Neutrophil (primary cell): ENCODE measurements around the gene PTPRN2.

Experiments used
- H3K27ac ChIP-seq: fragments of 200-600 bp; sonication (generic); 2 replicates; pipeline ENCODE4 v1.5.1; 2016; ENCODE audit warnings: mild to moderate bottlenecking, moderate library complexity
- H3K27me3 ChIP-seq: fragments of 200-600 bp; sonication (generic); 2 replicates; pipeline ENCODE4 v1.6.0; 2016; ENCODE audit warnings: mild to moderate bottlenecking
- H3K36me3 ChIP-seq: fragments of 200-600 bp; sonication (generic); 2 replicates; pipeline ENCODE4 v1.5.1; 2017
- H3K4me1 ChIP-seq, 2 experiments: fragments of 200-600 bp in 1 of 2; sonication (generic) in 1 of 2; 1 replicate in 1 of 2; 2 replicates in 1 of 2; pipeline versions ENCODE4 v1.5.1 to v1.6.1; 2013 to 2016; ENCODE audit warnings: low read depth in 1 of 2, low read length in 1 of 2, mild to moderate bottlenecking in 1 of 2, moderate library complexity in 1 of 2; ENCODE audit not compliant: control insufficient read depth in 1 of 2, insufficient read depth in 1 of 2
- H3K4me3 ChIP-seq, 2 experiments: fragments of 200-600 bp in 1 of 2; sonication (generic) in 1 of 2; 1 replicate in 1 of 2; 2 replicates in 1 of 2; pipeline ENCODE4 v1.5.1; 2013 to 2016; ENCODE audit warnings: low read depth in 1 of 2, low read length in 1 of 2, mild to moderate bottlenecking in 1 of 2, moderate library complexity in 1 of 2
- H3K9me3 ChIP-seq: fragments of 200-600 bp; sonication (generic); 2 replicates; pipeline ENCODE4 v1.5.1; 2016
- TF ChIP-seq, protein P1 (sequence below): fragments of 200-600 bp; sonication (generic); IDR thresholded peaks from 2 replicates; pipeline ENCODE4 v1.5.1; 2016; ENCODE audit warnings: antibody characterized with exemption

Gene PTPRN2

GRCh38 chr7:157689269-157690057 lies 898.2 kb downstream of the PTPRN2 start:
- H3K9me3 ChIP-seq, result no peaks in the 10 kb centered on the region
- peaks cover 99% of the 10 kb centered on the region for H3K27me3 ChIP-seq
- no peak overlapping the region for H3K27ac ChIP-seq
- no peaks in the 10 kb centered on the region for H3K36me3 ChIP-seq
- H3K4me1 ChIP-seq, result no peaks in the 10 kb centered on the region
- TF ChIP-seq, protein P1, sequence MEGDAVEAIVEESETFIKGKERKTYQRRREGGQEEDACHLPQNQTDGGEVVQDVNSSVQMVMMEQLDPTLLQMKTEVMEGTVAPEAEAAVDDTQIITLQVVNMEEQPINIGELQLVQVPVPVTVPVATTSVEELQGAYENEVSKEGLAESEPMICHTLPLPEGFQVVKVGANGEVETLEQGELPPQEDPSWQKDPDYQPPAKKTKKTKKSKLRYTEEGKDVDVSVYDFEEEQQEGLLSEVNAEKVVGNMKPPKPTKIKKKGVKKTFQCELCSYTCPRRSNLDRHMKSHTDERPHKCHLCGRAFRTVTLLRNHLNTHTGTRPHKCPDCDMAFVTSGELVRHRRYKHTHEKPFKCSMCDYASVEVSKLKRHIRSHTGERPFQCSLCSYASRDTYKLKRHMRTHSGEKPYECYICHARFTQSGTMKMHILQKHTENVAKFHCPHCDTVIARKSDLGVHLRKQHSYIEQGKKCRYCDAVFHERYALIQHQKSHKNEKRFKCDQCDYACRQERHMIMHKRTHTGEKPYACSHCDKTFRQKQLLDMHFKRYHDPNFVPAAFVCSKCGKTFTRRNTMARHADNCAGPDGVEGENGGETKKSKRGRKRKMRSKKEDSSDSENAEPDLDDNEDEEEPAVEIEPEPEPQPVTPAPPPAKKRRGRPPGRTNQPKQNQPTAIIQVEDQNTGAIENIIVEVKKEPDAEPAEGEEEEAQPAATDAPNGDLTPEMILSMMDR, result no peak
- H3K4me3 ChIP-seq, result no peak overlapping the region

- Histone ChIP-seq H3K27me3 (peaks cover 99% of the 10 kb centered on the region), H3K36me3 (no peaks in the 10 kb centered on the region), H3K4me3 (no peak overlapping the region), H3K27ac (no peak overlapping the region), H3K4me1 (no peaks in the 10 kb centered on the region), H3K9me3 (no peaks in the 10 kb centered on the region)
- TF ChIP-seq, protein P1, result no peak
Measured at GRCh38 chr7:157688533-157689268, 898.9 kb downstream of the PTPRN2 start.

- TF ChIP-seq, protein P1, result no peak
- no peaks in the 10 kb centered on the region for H3K36me3 ChIP-seq
- peaks cover 99% of the 10 kb centered on the region for H3K27me3 ChIP-seq
- no peaks in the 10 kb centered on the region for H3K4me1 ChIP-seq
- no peak overlapping the region for H3K27ac ChIP-seq
- no peaks in the 10 kb centered on the region for H3K9me3 ChIP-seq
- H3K4me3 ChIP-seq, result no peak overlapping the region
Measured at GRCh38 chr7:157687845-157688532, 899.6 kb downstream of the PTPRN2 start.

- Histone ChIP-seq H3K27ac (no peak overlapping the region), H3K27me3 (peaks cover 99% of the 10 kb centered on the region), H3K36me3 (no peaks in the 10 kb centered on the region), H3K4me3 (no peak overlapping the region), H3K9me3 (no peaks in the 10 kb centered on the region), H3K4me1 (no peaks in the 10 kb centered on the region)
- TF ChIP-seq, protein P1, result no peak
Measured at GRCh38 chr7:157687158-157687557, 900.5 kb downstream of the PTPRN2 start.

DNA sequence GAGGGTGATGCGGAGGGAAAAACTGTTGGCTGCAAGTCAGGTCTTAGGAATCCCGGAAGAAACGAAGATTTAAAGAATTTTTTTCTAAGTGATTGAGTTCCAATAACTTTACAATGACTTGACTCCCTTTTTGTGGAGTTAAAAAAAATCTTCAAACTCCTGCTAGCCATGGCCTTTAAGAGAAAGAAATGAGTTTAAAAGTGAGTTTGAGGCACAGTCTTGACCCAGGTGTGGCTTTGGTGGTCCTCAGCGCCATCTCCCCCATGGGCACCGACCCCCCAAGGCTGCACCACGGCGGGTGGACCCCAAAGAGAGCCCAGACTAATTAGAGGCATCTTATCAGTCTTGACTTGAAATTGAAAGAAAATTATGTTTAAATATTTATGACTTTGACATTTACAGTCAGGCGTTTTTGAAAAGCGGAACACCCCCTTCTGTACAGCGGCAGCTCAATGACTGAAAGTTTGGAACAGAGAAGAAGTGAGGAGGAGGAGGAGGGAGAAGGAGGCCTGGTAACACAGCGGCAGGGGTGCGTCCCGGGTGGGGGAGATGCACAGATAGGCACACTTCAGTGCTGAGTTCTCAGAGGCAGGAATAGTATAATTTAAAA lies 901.2 kb downstream of the PTPRN2 start:
- Histone ChIP-seq H3K9me3 (no peaks in the 10 kb centered on the region), H3K4me3 (no peak overlapping the region), H3K27ac (no peak overlapping the region), H3K36me3 (no peaks in the 10 kb centered on the region), H3K27me3 (peaks cover 99% of the 10 kb centered on the region), H3K4me1 (no peaks in the 10 kb centered on the region)
- TF ChIP-seq, protein P1, result no peak
